Measurements from ENCODE around the gene LRRD1.
"Not testable (repeated sequence)": the region's sequence is repeated elsewhere in the genome, so short reads cannot be mapped to it uniquely, and the experiment has no call there.

LRRD1 gene

GRCh38 chr7:92141161-92141560 lies 37.8 kb downstream of the LRRD1 start:
- DNase-seq (ENCODE audit: low read depth in 2 of 2), result no peak

- DNase-seq (ENCODE audit: low read depth in 2 of 2), result no peak
These were observed 41.4 kb downstream of the LRRD1 start for GRCh38 chr7:92137557-92137956.

GRCh38 chr7:92135052-92135889 lies 43.7 kb downstream of the LRRD1 start:
- no peak for DNase-seq (ENCODE audit: low read depth in 2 of 2)

GRCh38 chr7:92134271-92135051 lies 44.5 kb downstream of the LRRD1 start, which contains the start of gene CYP51A1:
Gene CYP51A1 (minus strand): TSS chr7:92134477. CDS start chr7:92134364, 113 bp downstream.
- DNase-seq (ENCODE audit: low read depth in 2 of 2), result peak; percentile 87 to 89

GRCh38 chr7:92133737-92134270 lies 45.1 kb downstream of the LRRD1 start:
- peak; percentile 28 to 41 for DNase-seq (ENCODE audit: low read depth in 2 of 2)

GRCh38 chr7:92133133-92133736 lies 45.7 kb downstream of the LRRD1 start:
- no peak for DNase-seq (ENCODE audit: low read depth in 2 of 2)

GRCh38 chr7:92131764-92132330 lies 47.1 kb downstream of the LRRD1 start:
- no peak for DNase-seq (ENCODE audit: low read depth in 2 of 2)

- DNase-seq (ENCODE audit: low read depth in 2 of 2), result no peak
These were observed 47.8 kb downstream of the LRRD1 start for GRCh38 chr7:92131093-92131492.

- DNase-seq (ENCODE audit: low read depth in 2 of 2), result no peak
These were observed 57.3 kb downstream of the LRRD1 start for GRCh38 chr7:92121681-92122080.

- no peak for DNase-seq (ENCODE audit: low read depth in 2 of 2)
These were observed 59.7 kb downstream of the LRRD1 start for GRCh38 chr7:92119213-92119759.

- no peak for DNase-seq (ENCODE audit: low read depth in 2 of 2)
These were observed 62.0 kb downstream of the LRRD1 start for GRCh38 chr7:92116949-92117348.

- DNase-seq (ENCODE audit: low read depth in 2 of 2), result no peak
These were observed 63.1 kb downstream of the LRRD1 start for GRCh38 chr7:92115821-92116220.

- DNase-seq (ENCODE audit: low read depth in 2 of 2), result no peak
These were observed 68.1 kb downstream of the LRRD1 start for GRCh38 chr7:92110857-92111256.

GRCh38 chr7:92108821-92109220 lies 70.1 kb downstream of the LRRD1 start:
- DNase-seq (ENCODE audit: low read depth in 2 of 2), result no peak

- DNase-seq (ENCODE audit: low read depth in 2 of 2), result not testable (repeated sequence)
These were observed 76.1 kb downstream of the LRRD1 start for GRCh38 chr7:92102862-92103261.

- DNase-seq (ENCODE audit: low read depth in 2 of 2), result no peak
These were observed 78.4 kb downstream of the LRRD1 start for GRCh38 chr7:92100534-92100933.

GRCh38 chr7:92095380-92095779 lies 83.6 kb downstream of the LRRD1 start:
- no peak for DNase-seq (ENCODE audit: low read depth in 2 of 2)
